Nephron progenitor cell (in vitro differentiated cells): Measurements from ENCODE around the gene GARIN5B.
A peak's percentile ranks its signal among the peaks of the same experiment; 100 is the strongest.
"Not testable (repeated sequence)": the region's sequence is repeated elsewhere in the genome, so short reads cannot be mapped to it uniquely, and the experiment has no call there.

Experiments used
- DNase-seq: peaks from one replicate; pipeline ENCODE4 v3.0.0; 2021
- H3K27ac Mint-ChIP-seq: 2 replicates; pipeline ENCODE4 v1.8.0; 2021; ENCODE audit warnings: mild to moderate bottlenecking, moderate library complexity, mixed read lengths
- H3K27me3 Mint-ChIP-seq: 2 replicates; pipeline ENCODE4 v1.8.0; 2021; ENCODE audit warnings: mild to moderate bottlenecking, low read depth, mixed read lengths; ENCODE audit not compliant: poor library complexity
- H3K36me3 Mint-ChIP-seq: 2 replicates; pipeline ENCODE4 v1.8.0; 2021; ENCODE audit warnings: low read depth, mixed read lengths
- H3K4me1 Mint-ChIP-seq: 2 replicates; pipeline ENCODE4 v1.8.0; 2021; ENCODE audit warnings: mixed read lengths
- H3K4me3 Mint-ChIP-seq: 2 replicates; pipeline ENCODE4 v1.8.0; 2021; ENCODE audit warnings: mild to moderate bottlenecking, moderate library complexity, mixed read lengths
- H3K9me3 Mint-ChIP-seq: 2 replicates; pipeline ENCODE4 v1.8.0; 2021; ENCODE audit warnings: mild to moderate bottlenecking, moderate library complexity, mixed read lengths
- CTCF ChIP-seq: fragments of 200-600 bp; sonication (generic); IDR thresholded peaks from 2 replicates; pipeline ENCODE4 v1.5.0; 2021; ENCODE audit warnings: antibody characterized with exemption

Gene GARIN5B

GRCh38 chr19:55333870-55334269 is 29.2 kb downstream of the GARIN5B start:
- H3K4me3 Mint-ChIP-seq, result no peak overlapping the region
- TF ChIP-seq CTCF, result no peak
- no peaks in the 10 kb centered on the region for H3K36me3 Mint-ChIP-seq
- peaks cover 25% of the 10 kb centered on the region for H3K27me3 Mint-ChIP-seq
- DNase-seq, result no peak
- H3K27ac Mint-ChIP-seq, result peak overlapping the region; percentile 81
- H3K4me1 Mint-ChIP-seq, result peaks cover 7% of the 10 kb centered on the region
- H3K9me3 Mint-ChIP-seq, result no peaks in the 10 kb centered on the region

- not testable (repeated sequence) for DNase-seq, H3K36me3 Mint-ChIP-seq, H3K9me3 Mint-ChIP-seq, H3K4me3 Mint-ChIP-seq, H3K4me1 Mint-ChIP-seq, H3K27ac Mint-ChIP-seq
- H3K27me3 Mint-ChIP-seq, result peaks cover 17% of the 10 kb centered on the region
These were observed 33.3 kb downstream of the GARIN5B start for GRCh38 chr19:55329791-55330190.

- peaks cover 16% of the 10 kb centered on the region for H3K27me3 Mint-ChIP-seq
- H3K4me3 Mint-ChIP-seq, H3K4me1 Mint-ChIP-seq, H3K27ac Mint-ChIP-seq, H3K9me3 Mint-ChIP-seq, DNase-seq, H3K36me3 Mint-ChIP-seq: not testable (repeated sequence)
These were observed 34.2 kb downstream of the GARIN5B start for GRCh38 chr19:55328774-55329318.

- Mint-ChIP-seq H3K36me3 (no peaks in the 10 kb centered on the region), H3K4me3 (no peak within 1 kb of the TSS), H3K27me3 (peaks cover 18% of the 10 kb centered on the region), H3K27ac (peak within 1 kb of the TSS; percentile 65), H3K9me3 (no peaks in the 10 kb centered on the region), H3K4me1 (peaks cover 19% of the 10 kb centered on the region)
- TF ChIP-seq CTCF, result no peak
- no peak for DNase-seq
These were observed 37.9 kb downstream of the GARIN5B start, which contains the start of gene TMEM150B for GRCh38 chr19:55325172-55325571. Gene TMEM150B, minus strand, starts transcription at chr19:55325341. Its CDS starts 4,305 bp downstream, at chr19:55321036.

GRCh38 chr19:55324662-55325061 is 38.4 kb downstream of the GARIN5B start:
- Mint-ChIP-seq H3K27ac (no peak overlapping the region), H3K27me3 (peaks cover 15% of the 10 kb centered on the region)
- no peak for TF ChIP-seq CTCF

GRCh38 chr19:55322204-55322885 is 40.7 kb downstream of the GARIN5B start:
- H3K4me1 Mint-ChIP-seq, result peaks cover 26% of the 10 kb centered on the region
- H3K27ac Mint-ChIP-seq, result no peak overlapping the region
- no peaks in the 10 kb centered on the region for H3K36me3 Mint-ChIP-seq
- peaks cover 13% of the 10 kb centered on the region for H3K27me3 Mint-ChIP-seq
- H3K9me3 Mint-ChIP-seq, result no peaks in the 10 kb centered on the region
- no peak for TF ChIP-seq CTCF
- DNase-seq, result no peak
- no peak overlapping the region for H3K4me3 Mint-ChIP-seq

More at GRCh38 chr19:55324662-55325061, 38.4 kb downstream of the GARIN5B start:
- Mint-ChIP-seq H3K36me3 (no peaks in the 10 kb centered on the region), H3K4me3 (no peak overlapping the region), H3K4me1 (peaks cover 23% of the 10 kb centered on the region), H3K9me3 (no peaks in the 10 kb centered on the region)
- no peak for DNase-seq
